Measurements from ENCODE around the gene PCBP3. TPM values are rescaled to one million over a fixed set of nuclear protein-coding genes. Genes with fewer than 3 reads are reported as not detected.
"Not testable (repeated sequence)": the region's sequence is repeated elsewhere in the genome, so short reads cannot be mapped to it uniquely, and the experiment has no call there.

PCBP3 gene
- total RNA-seq, 1 experiment from 2014 or later = 10.9 TPM

- H3K27ac ChIP-seq (ENCODE audit: insufficient read length, low read depth, low read length) = no peak overlapping the region
- H3K23me2 ChIP-seq (ENCODE audit: insufficient read length, low read depth, low read length, poor library complexity, severe bottlenecking) = peaks cover 27% of the 10 kb centered on the region
- WGBS (ENCODE audit: extremely low coverage, insufficient read length, low lambda C conversion rate) = no CpG with 5 or more reads among the region's 33 CpGs
- H2BK15ac ChIP-seq (ENCODE audit: low read depth, low read length) = no peak overlapping the region
- Mint-ChIP-seq H3K4me1 (peaks cover 21 to 25% of the 10 kb centered on the region in 2 experiments), H3K27me3 (ENCODE audit: low read depth) (peaks cover 12% of the 10 kb centered on the region), H3K4me3 (peak overlapping the region; percentile 67 to 83), H3K9me3 (no peaks in the 10 kb centered on the region; a peak in 1 of 5 replicates), H3K36me3 (ENCODE audit: insufficient read depth in 1 of 3, low read depth in 3 of 3) (no peaks in the 10 kb centered on the region; a peak in 1 of 7 replicates), H3K27ac (peak overlapping the region in 2 of 3 experiments; percentile 16 to 29; a peak in 2 of 7 replicates)
- H3K56ac ChIP-seq (ENCODE audit: insufficient read length, low read depth, low read length) = no peak overlapping the region
- no peak overlapping the region for H2AFZ ChIP-seq (ENCODE audit: low read length)
- H3K14ac ChIP-seq (ENCODE audit: insufficient read depth, low read length) = no peak overlapping the region
- no peak overlapping the region for H2BK20ac ChIP-seq (ENCODE audit: low read depth, low read length, poor library complexity, severe bottlenecking)
- H3K9me3 ChIP-seq (ENCODE audit: control insufficient read depth, low read depth, low read length) = no peaks in the 10 kb centered on the region
- H2AK5ac ChIP-seq (ENCODE audit: insufficient read length, low read length) = no peak overlapping the region
- peak overlapping the region; percentile 82 for H3K4me2 ChIP-seq (ENCODE audit: insufficient read depth, insufficient read length, low read length)
- H3K79me1 ChIP-seq (ENCODE audit: insufficient read depth, low read depth, low read length, poor library complexity, severe bottlenecking) = no peaks in the 10 kb centered on the region
- peak; percentile 69 for DNase-seq
- no peak overlapping the region for H4K8ac ChIP-seq (replicated peaks; ENCODE audit: insufficient read length, low read depth, low read length)
- H3K79me2 ChIP-seq (ENCODE audit: insufficient read depth, low read length) = no peaks in the 10 kb centered on the region
- no peaks in the 10 kb centered on the region; the same call in 1 of the 2 replicates for H3K4me1 ChIP-seq (ENCODE audit: insufficient read depth, low read length)
- H4K91ac ChIP-seq (ENCODE audit: insufficient read length, low read depth, low read length) = no peak overlapping the region
- no peak overlapping the region for H2BK12ac ChIP-seq (ENCODE audit: insufficient read length, low read depth, low read length)
- H2BK120ac ChIP-seq (ENCODE audit: low read depth, low read length, poor library complexity, severe bottlenecking) = no peak overlapping the region
- no peaks in the 10 kb centered on the region for H4K20me1 ChIP-seq (ENCODE audit: control insufficient read depth, insufficient read depth, insufficient read length)
- no peak overlapping the region for H3K18ac ChIP-seq (ENCODE audit: insufficient read length, low read depth, low read length)
- no peaks in the 10 kb centered on the region for H3K27me3 ChIP-seq (ENCODE audit: insufficient read depth, low read length)
- H2BK5ac ChIP-seq (ENCODE audit: insufficient read length, low read length) = no peak overlapping the region
- no peak overlapping the region for H3K23ac ChIP-seq (ENCODE audit: insufficient read length, low read depth, low read length)
- H3T11ph ChIP-seq (ENCODE audit: low read length) = no peak overlapping the region
- H3K9ac ChIP-seq (ENCODE audit: extremely low read depth, insufficient read length, low read length) = no peak overlapping the region
- TF ChIP-seq CTCF (conservative IDR thresholded peaks at IDR 0.05) = no peak
- no peak overlapping the region for H4K5ac ChIP-seq (ENCODE audit: insufficient read length, low read depth, low read length)
- H3K4ac ChIP-seq (ENCODE audit: low read depth, low read length) = no peak overlapping the region
Observed at GRCh38 chr21:45975020-45975666, 331.6 kb downstream of the PCBP3 start.

GRCh38 chr21:45975667-45976409, 332.3 kb downstream of the PCBP3 start:
- H3K36me3 Mint-ChIP-seq (ENCODE audit: insufficient read depth in 1 of 3, low read depth in 3 of 3); H3K4me1 ChIP-seq (ENCODE audit: insufficient read depth, low read length); H2AFZ ChIP-seq (ENCODE audit: low read length); H4K8ac ChIP-seq (replicated peaks; ENCODE audit: insufficient read length, low read depth, low read length); H2BK20ac ChIP-seq (ENCODE audit: low read depth, low read length, poor library complexity, severe bottlenecking); H3T11ph ChIP-seq (ENCODE audit: low read length); H3K9me3 Mint-ChIP-seq; H3K14ac ChIP-seq (ENCODE audit: insufficient read depth, low read length); H3K56ac ChIP-seq (ENCODE audit: insufficient read length, low read depth, low read length); H3K9me3 ChIP-seq (ENCODE audit: control insufficient read depth, low read depth, low read length); H3K9ac ChIP-seq (ENCODE audit: extremely low read depth, insufficient read length, low read length); H4K5ac ChIP-seq (ENCODE audit: insufficient read length, low read depth, low read length); H2BK15ac ChIP-seq (ENCODE audit: low read depth, low read length); H3K23ac ChIP-seq (ENCODE audit: insufficient read length, low read depth, low read length); H4K20me1 ChIP-seq (ENCODE audit: control insufficient read depth, insufficient read depth, insufficient read length); H4K91ac ChIP-seq (ENCODE audit: insufficient read length, low read depth, low read length); H2BK120ac ChIP-seq (ENCODE audit: low read depth, low read length, poor library complexity, severe bottlenecking); H3K27ac ChIP-seq (ENCODE audit: insufficient read length, low read depth, low read length); H3K4ac ChIP-seq (ENCODE audit: low read depth, low read length); H3K18ac ChIP-seq (ENCODE audit: insufficient read length, low read depth, low read length); H3K27me3 ChIP-seq (ENCODE audit: insufficient read depth, low read length); H3K79me2 ChIP-seq (ENCODE audit: insufficient read depth, low read length); H2AK5ac ChIP-seq (ENCODE audit: insufficient read length, low read length); H2BK12ac ChIP-seq (ENCODE audit: insufficient read length, low read depth, low read length); H3K79me1 ChIP-seq (ENCODE audit: insufficient read depth, low read depth, low read length, poor library complexity, severe bottlenecking); H2BK5ac ChIP-seq (ENCODE audit: insufficient read length, low read length): not testable (repeated sequence)
- H3K27me3 Mint-ChIP-seq (ENCODE audit: low read depth) = peaks cover 12% of the 10 kb centered on the region
- peak; percentile 29 for DNase-seq
- Histone ChIP-seq H3K4me2 (ENCODE audit: insufficient read depth, insufficient read length, low read length) (peak overlapping the region; percentile 82), H3K23me2 (ENCODE audit: insufficient read length, low read depth, low read length, poor library complexity, severe bottlenecking) (peaks cover 27% of the 10 kb centered on the region)
- H3K4me1 Mint-ChIP-seq = peaks cover 21 to 25% of the 10 kb centered on the region in 2 experiments
- peak overlapping the region in 2 of 3 experiments; percentile 16 to 29; a peak in 3 of 7 replicates for H3K27ac Mint-ChIP-seq
- WGBS (ENCODE audit: extremely low coverage, insufficient read length, low lambda C conversion rate) = no CpG with 5 or more reads among the region's 13 CpGs
- H3K4me3 Mint-ChIP-seq = peak overlapping the region; percentile 67 to 83
